Measurements from ENCODE around the gene CYP27C1.

Gene CYP27C1, protein sequence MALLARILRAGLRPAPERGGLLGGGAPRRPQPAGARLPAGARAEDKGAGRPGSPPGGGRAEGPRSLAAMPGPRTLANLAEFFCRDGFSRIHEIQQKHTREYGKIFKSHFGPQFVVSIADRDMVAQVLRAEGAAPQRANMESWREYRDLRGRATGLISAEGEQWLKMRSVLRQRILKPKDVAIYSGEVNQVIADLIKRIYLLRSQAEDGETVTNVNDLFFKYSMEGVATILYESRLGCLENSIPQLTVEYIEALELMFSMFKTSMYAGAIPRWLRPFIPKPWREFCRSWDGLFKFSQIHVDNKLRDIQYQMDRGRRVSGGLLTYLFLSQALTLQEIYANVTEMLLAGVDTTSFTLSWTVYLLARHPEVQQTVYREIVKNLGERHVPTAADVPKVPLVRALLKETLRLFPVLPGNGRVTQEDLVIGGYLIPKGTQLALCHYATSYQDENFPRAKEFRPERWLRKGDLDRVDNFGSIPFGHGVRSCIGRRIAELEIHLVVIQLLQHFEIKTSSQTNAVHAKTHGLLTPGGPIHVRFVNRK

DNA sequence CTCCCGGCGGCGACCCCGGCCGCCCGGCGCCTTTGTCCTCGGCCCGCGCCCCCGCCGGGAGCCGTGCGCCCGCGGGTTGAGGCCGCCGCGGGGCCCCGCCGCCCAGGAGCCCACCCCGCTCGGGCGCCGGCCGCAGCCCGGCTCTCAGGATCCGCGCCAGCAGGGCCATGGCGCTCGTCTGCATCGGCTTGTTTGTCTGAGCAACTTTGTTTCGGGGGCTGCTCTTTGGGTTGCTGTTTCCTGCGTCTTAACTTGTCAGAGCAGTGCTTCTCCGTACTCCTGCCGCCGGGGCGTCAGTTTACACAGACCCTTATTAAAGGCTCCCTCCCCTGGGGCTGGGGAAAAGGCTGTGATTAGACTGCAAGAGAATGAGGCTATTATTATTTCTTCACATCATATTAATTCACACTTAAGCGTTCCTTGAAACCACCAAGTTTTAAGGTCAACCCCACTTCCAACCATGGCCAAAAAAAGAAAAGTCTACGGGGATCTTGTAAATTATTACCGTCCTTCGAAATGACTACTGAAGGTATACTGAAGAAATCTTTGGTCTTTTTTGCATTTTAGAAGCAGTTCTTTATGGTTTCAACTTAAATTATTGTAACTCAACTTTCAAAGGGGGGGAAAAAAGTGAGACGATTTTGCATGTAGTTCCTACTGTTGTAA is at the start of gene CYP27C1:
Gene CYP27C1 (minus strand): TSS at position 198 of the 666 bp plus-strand sequence. CDS start 29 bp downstream, at position 169.
- no peak for DNase-seq (ENCODE audit: low spot score)
- TF ChIP-seq, protein P1, sequence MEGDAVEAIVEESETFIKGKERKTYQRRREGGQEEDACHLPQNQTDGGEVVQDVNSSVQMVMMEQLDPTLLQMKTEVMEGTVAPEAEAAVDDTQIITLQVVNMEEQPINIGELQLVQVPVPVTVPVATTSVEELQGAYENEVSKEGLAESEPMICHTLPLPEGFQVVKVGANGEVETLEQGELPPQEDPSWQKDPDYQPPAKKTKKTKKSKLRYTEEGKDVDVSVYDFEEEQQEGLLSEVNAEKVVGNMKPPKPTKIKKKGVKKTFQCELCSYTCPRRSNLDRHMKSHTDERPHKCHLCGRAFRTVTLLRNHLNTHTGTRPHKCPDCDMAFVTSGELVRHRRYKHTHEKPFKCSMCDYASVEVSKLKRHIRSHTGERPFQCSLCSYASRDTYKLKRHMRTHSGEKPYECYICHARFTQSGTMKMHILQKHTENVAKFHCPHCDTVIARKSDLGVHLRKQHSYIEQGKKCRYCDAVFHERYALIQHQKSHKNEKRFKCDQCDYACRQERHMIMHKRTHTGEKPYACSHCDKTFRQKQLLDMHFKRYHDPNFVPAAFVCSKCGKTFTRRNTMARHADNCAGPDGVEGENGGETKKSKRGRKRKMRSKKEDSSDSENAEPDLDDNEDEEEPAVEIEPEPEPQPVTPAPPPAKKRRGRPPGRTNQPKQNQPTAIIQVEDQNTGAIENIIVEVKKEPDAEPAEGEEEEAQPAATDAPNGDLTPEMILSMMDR (IDR thresholded peaks at IDR 0.05; ENCODE audit: extremely low read depth, insufficient read depth, missing control alignments): no peak
- in situ Hi-C loops (cut with MboI; ENCODE audit: low pct_unique_long_range_greater_than_20kb, low sequenced_read_pairs, unreplicated experiment): no loop called here

DNA sequence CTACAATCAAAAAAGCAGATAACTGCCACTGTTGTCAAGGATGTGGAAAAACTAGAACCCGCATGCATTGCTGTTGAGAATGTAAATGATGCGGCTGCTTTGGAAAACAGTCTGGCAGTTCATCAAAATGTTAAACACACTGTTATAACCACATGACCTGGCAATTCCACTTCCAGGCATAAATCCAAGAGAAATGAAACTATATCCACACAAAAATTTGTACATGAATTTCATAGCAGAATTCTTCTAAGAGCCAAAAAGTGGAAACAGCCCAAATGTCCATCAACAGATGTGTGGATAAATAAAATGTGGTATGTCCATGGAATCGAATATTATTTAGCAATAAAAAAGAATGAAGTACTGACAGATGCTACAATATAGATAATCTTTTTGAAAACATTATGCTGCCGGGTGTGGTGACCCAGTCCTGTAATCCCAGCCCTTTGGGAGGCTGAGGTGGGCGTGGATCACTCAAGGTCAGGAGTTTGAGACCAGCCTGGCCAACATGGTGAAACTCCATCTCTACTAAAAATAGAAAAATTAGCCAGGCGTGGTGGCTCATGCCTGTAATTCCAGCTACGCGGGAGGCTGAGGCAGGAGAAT is 41.8 kb upstream of the CYP27C1 start:
- TF ChIP-seq, protein P1 (IDR thresholded peaks at IDR 0.05; ENCODE audit: extremely low read depth, insufficient read depth, missing control alignments): no peak
- DNase-seq (ENCODE audit: low spot score): no peak
- in situ Hi-C loops (cut with MboI; ENCODE audit: low pct_unique_long_range_greater_than_20kb, low sequenced_read_pairs, unreplicated experiment): no loop called here

DNA sequence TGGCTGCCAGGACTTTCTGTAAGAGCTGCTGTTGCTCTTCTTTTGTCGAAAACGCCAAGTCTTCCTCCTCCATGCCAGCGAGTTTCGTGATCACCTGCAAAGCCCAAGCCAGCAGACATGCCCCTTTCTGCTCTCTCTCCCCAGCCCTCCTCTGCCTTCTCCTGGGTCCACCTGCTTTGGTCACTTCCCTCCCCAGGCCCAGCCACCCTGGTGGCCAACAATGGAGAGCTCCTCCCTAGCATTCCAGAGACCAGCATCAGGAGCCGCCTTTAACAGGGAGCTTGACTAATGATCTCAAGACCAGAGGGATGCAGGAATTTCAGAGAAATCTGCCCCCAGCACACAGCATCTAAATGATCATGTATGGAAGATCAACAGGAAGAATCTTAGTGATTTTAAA is 39.3 kb upstream of the CYP27C1 start:
- in situ Hi-C loops (cut with MboI; ENCODE audit: low pct_unique_long_range_greater_than_20kb, low sequenced_read_pairs, unreplicated experiment): no loop called here
- DNase-seq (ENCODE audit: low spot score): no peak
- TF ChIP-seq, protein P1 (IDR thresholded peaks at IDR 0.05; ENCODE audit: extremely low read depth, insufficient read depth, missing control alignments): no peak

DNA sequence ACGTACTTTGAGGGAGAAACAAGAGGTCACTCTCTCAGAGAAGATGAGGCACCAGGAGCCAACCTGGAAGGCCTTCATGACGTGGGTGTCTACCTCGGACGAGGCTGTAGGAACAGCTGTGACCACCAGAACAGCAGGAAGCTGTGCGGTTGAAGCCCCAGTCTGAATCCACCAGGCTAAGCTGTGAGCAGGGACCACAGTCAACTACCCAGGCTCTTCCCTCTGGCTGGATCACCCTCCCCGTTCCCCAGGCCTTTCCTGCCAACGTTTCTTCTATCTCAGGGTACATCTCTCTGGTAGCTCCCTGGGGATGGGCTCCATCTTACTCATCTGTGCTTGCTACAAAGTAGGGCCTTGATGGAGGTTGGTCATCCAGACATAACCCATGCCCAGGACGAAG is 36.8 kb upstream of the CYP27C1 start:
- in situ Hi-C loops (cut with MboI; ENCODE audit: low pct_unique_long_range_greater_than_20kb, low sequenced_read_pairs, unreplicated experiment): no loop called here
- TF ChIP-seq, protein P1 (IDR thresholded peaks at IDR 0.05; ENCODE audit: extremely low read depth, insufficient read depth, missing control alignments): no peak

DNA sequence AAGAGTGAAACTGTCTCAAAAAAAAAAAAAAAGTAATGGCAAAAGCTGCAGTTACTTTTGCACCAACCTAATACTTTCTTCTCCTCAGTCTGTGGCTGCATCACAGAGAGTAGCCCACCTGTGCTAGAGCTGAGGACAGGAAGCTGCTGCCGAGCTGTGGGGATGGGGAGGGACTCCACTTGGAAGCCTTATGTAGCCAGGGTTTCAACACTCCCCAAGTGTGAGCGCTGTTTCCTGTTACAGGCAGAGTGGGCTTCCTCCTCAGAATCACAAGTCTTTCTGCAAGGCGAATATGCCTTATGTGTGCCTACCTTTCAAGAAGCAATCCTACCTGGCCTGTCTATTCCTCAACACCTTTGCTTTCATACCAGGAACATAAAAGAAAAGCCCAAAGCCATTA is 36.3 kb upstream of the CYP27C1 start:
- in situ Hi-C loops (cut with MboI; ENCODE audit: low pct_unique_long_range_greater_than_20kb, low sequenced_read_pairs, unreplicated experiment): no loop called here
- DNase-seq (ENCODE audit: low spot score): no peak
- TF ChIP-seq, protein P1 (IDR thresholded peaks at IDR 0.05; ENCODE audit: extremely low read depth, insufficient read depth, missing control alignments): no peak

More for the DNA sequence above, 36.8 kb upstream of the CYP27C1 start:
- no peak for DNase-seq (ENCODE audit: low spot score)

DNA sequence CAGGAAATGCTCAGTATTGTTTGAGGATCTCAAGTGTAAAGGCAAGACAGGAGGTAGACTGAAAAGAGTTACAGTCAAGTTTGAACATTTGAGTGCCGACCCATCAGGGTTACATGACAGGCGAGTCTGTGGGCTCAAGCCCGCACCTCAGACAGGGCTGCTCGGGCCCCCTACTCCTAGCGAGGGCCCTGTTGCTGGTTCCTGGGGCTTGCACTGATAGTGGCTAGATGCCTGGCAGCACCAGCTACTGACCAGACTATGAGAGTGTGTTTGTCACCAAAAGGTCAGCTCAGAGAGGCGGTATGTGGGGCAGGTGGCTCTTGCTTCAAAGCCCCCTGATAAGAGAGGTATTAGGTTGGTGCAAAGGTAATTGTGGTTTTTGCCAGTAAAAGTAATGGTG is 35.6 kb upstream of the CYP27C1 start:
- TF ChIP-seq, protein P1 (IDR thresholded peaks at IDR 0.05; ENCODE audit: extremely low read depth, insufficient read depth, missing control alignments): no peak
- in situ Hi-C loops (cut with MboI; ENCODE audit: low pct_unique_long_range_greater_than_20kb, low sequenced_read_pairs, unreplicated experiment): no loop called here
- no peak for DNase-seq (ENCODE audit: low spot score)

Measured in GM13977 (cell line).